ENCODE data around the gene ROCK2. TPM values are rescaled to one million over a fixed set of nuclear protein-coding genes. Genes with fewer than 3 reads are reported as not detected.
A peak's percentile ranks its signal among the peaks of the same experiment; 100 is the strongest.

The ROCK2 gene
- total and polyA plus RNA-seq, 4 experiments from 2014 or later, result 4.0 to 26.7 (median 21.6) TPM

- Histone ChIP-seq H3K4me1 (ENCODE audit: insufficient read depth, low read length) (peaks cover 8% of the 10 kb centered on the region), H3K36me3 (ENCODE audit: insufficient read depth, low read length) (no peaks in the 10 kb centered on the region), H3K9me3 (ENCODE audit: control insufficient read depth in 1 of 2, low read length in 2 of 2) (no peaks in the 10 kb centered on the region), H3K27ac (ENCODE audit: low read depth, low read length) (no peak overlapping the region), H3K4me3 (ENCODE audit: low read length in 2 of 2) (no peak overlapping the region), H3K27me3 (ENCODE audit: insufficient read depth, low read length) (no peaks in the 10 kb centered on the region)
- Mint-ChIP-seq H3K4me3 (no peak overlapping the region), H3K36me3 (peaks cover 0 to 3% of the 10 kb centered on the region in 2 donors), H3K9me3 (peaks cover 0 to 3% (median 0%) of the 10 kb centered on the region in 8 donors), H3K4me1 (peaks cover 10 to 16% (median 14%) of the 10 kb centered on the region in 4 donors), H3K27me3 (no peaks in the 10 kb centered on the region), H3K27ac (no peak overlapping the region)
- ChIA-PET CTCF (ENCODE audit: partially characterized antibody) (interaction anchor here (1.1 kb wide), 1 partner anchor 19 kb away, joined by 4 read pairs; no protein-coding TSS in a partner anchor), POLR2A (ENCODE audit: partially characterized antibody) (interaction anchor here (2.4 kb wide), 1 partner anchor 16 kb away, joined by 11 read pairs; the partner anchor contains the start of gene ROCK2)
- DNase-seq, result no peak
- intact Hi-C loops (cut with micrococcal nuclease), result no loop called here
Measured at GRCh38 chr2:11327871-11328270, 16.6 kb downstream of the ROCK2 start.

DNA sequence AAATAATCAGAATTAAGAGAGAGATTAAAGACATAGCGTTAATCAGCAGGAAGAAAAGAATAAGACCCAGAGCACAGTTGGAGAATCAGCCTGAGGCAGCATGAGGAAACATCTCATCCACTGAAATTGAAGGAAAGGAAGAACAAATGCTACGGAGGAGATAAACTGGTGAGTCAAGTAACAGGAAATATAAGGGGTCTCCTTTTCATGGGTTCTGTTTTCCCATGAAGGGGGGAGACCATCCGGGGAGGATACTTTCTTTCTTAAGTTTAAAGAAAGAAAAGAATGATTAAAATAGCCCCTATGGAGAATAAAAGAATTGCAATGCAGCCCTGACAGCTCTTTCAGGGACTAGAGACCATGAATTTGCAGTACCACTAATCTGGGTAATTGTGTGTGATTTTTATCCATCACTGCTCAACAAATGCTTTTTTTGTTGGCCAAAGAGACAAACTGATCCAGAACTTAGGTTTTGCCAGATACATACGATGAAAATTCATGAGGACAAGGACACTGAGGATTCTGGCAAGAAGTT, 17.7 kb downstream of the ROCK2 start:
- ChIA-PET POLR2A (ENCODE audit: partially characterized antibody) (interaction anchor here (2.4 kb wide), 1 partner anchor 18 kb away, joined by 11 read pairs; the partner anchor contains the start of gene ROCK2), CTCF (ENCODE audit: partially characterized antibody) (no interaction called here)
- Mint-ChIP-seq H3K27me3 (no peaks in the 10 kb centered on the region), H3K36me3 (no peaks in the 10 kb centered on the region), H3K27ac (no peak overlapping the region), H3K9me3 (peaks cover 0 to 2% (median 0%) of the 10 kb centered on the region in 8 donors), H3K4me1 (peaks cover 10 to 18% (median 15%) of the 10 kb centered on the region in 4 donors), H3K4me3 (no peak overlapping the region)
- Histone ChIP-seq H3K36me3 (ENCODE audit: insufficient read depth, low read length) (no peaks in the 10 kb centered on the region), H3K4me1 (ENCODE audit: insufficient read depth, low read length) (peaks cover 8% of the 10 kb centered on the region), H3K4me3 (ENCODE audit: low read length in 2 of 2) (no peak overlapping the region), H3K27ac (ENCODE audit: low read depth, low read length) (no peak overlapping the region), H3K27me3 (ENCODE audit: insufficient read depth, low read length) (no peaks in the 10 kb centered on the region), H3K9me3 (ENCODE audit: control insufficient read depth in 1 of 2, low read length in 2 of 2) (no peaks in the 10 kb centered on the region)
- intact Hi-C loops (cut with micrococcal nuclease), result no loop called here
- no peak for DNase-seq

DNA sequence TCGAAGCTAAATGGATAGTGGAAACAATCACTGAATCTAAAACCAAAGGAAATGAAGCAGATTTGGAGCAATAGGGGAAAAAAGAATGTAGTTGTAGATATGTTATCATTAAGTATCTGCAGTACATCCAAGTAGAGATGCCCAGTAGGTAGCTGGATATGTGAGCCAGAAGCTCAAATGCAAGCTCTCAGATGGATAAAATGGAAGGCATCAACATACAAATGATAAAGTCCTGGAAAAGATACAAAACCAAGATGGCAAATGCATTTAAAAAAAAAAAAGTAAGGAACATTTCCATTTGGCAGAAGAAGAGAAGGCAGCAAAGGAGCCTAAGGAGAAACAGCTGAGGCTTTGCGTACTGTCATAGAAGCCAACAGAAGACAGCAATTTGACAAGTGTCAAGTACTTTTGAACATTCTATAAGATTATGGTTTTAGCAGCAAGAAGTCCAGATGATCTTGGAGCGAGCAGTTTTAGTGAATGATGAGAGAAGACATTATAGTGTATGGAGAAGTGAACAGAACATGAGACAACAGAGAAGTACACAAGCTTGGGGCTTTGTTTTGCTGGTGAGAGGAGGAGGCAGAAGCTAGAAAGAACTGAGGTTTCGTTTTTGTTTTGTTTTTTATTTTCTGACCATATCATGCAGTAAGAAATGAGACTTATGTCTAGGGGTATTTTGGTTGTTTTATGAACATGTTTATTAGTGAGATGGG, 18.3 kb downstream of the ROCK2 start:
- Mint-ChIP-seq H3K27ac (no peak overlapping the region), H3K4me1 (peaks cover 6 to 19% (median 15%) of the 10 kb centered on the region in 4 donors), H3K9me3 (no peaks in the 10 kb centered on the region), H3K27me3 (no peaks in the 10 kb centered on the region), H3K36me3 (no peaks in the 10 kb centered on the region), H3K4me3 (no peak overlapping the region)
- ChIA-PET CTCF (ENCODE audit: partially characterized antibody) (no interaction called here), POLR2A (ENCODE audit: partially characterized antibody) (interaction anchor here (0.6 to 2.4 kb wide), 2 partner anchors 18 to 513 kb away, joined by 3 to 11 read pairs; partner anchors contain the start of gene ROCK2)
- Histone ChIP-seq H3K4me1 (ENCODE audit: insufficient read depth, low read length) (peaks cover 8% of the 10 kb centered on the region), H3K27me3 (ENCODE audit: insufficient read depth, low read length) (no peaks in the 10 kb centered on the region), H3K4me3 (ENCODE audit: low read length in 2 of 2) (no peak overlapping the region), H3K36me3 (ENCODE audit: insufficient read depth, low read length) (no peaks in the 10 kb centered on the region), H3K9me3 (ENCODE audit: control insufficient read depth in 1 of 2, low read length in 2 of 2) (no peaks in the 10 kb centered on the region), H3K27ac (ENCODE audit: low read depth, low read length) (no peak overlapping the region)
- no peak for DNase-seq
- intact Hi-C loops (cut with micrococcal nuclease), result no loop called here

DNA sequence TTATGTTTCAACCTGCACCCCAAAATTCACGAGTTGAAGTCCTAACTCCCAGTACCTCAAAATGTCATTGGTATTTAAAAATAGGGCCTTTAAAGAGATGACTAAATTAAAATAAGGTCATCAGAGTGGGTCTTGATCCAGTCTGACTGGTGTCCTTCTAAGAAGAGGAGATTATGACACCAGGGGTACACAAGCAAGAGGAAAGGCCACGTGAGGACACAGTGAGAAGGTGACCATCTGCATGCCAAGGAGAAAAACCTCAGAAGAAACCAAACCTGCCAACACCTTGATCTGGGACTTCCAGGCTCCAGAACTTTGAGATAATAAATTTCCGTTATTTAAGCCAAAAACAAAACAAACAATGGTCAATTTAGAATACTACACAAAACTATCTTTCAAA, 22.6 kb downstream of the ROCK2 start:
- Mint-ChIP-seq H3K36me3 (peaks cover 0 to 4% of the 10 kb centered on the region in 2 donors), H3K9me3 (no peaks in the 10 kb centered on the region), H3K4me3 (no peak overlapping the region), H3K27me3 (no peaks in the 10 kb centered on the region), H3K4me1 (peaks cover 5 to 17% (median 15%) of the 10 kb centered on the region in 4 donors), H3K27ac (no peak overlapping the region)
- no peaks in the 10 kb centered on the region for H3K27me3 ChIP-seq (ENCODE audit: insufficient read depth, low read length)
- intact Hi-C loops (cut with micrococcal nuclease), result no loop called here
- peaks cover 8% of the 10 kb centered on the region for H3K4me1 ChIP-seq (ENCODE audit: insufficient read depth, low read length)
- no peak overlapping the region for H3K4me3 ChIP-seq (ENCODE audit: low read length in 2 of 2)
- H3K27ac ChIP-seq (ENCODE audit: low read depth, low read length), result no peak overlapping the region
- no peaks in the 10 kb centered on the region for H3K36me3 ChIP-seq (ENCODE audit: insufficient read depth, low read length)
- H3K9me3 ChIP-seq (ENCODE audit: control insufficient read depth in 1 of 2, low read length in 2 of 2), result no peaks in the 10 kb centered on the region
- no peak for DNase-seq
- CTCF ChIA-PET (ENCODE audit: partially characterized antibody), result no interaction called here
- POLR2A ChIA-PET (ENCODE audit: partially characterized antibody), result no interaction called here

GRCh38 chr2:11320698-11321492, 23.5 kb downstream of the ROCK2 start:
- Histone ChIP-seq H3K27me3 (ENCODE audit: insufficient read depth, low read length) (no peaks in the 10 kb centered on the region), H3K4me3 (ENCODE audit: low read length in 2 of 2) (no peak overlapping the region), H3K4me1 (ENCODE audit: insufficient read depth, low read length) (peaks cover 1% of the 10 kb centered on the region), H3K36me3 (ENCODE audit: insufficient read depth, low read length) (no peaks in the 10 kb centered on the region), H3K9me3 (ENCODE audit: control insufficient read depth in 1 of 2, low read length in 2 of 2) (no peaks in the 10 kb centered on the region), H3K27ac (ENCODE audit: low read depth, low read length) (no peak overlapping the region)
- Mint-ChIP-seq H3K27me3 (no peaks in the 10 kb centered on the region), H3K4me1 (peaks cover 8 to 18% (median 16%) of the 10 kb centered on the region in 4 donors), H3K27ac (peak overlapping the region in 2 of 7 donors; percentile 35 to 83), H3K36me3 (peaks cover 0 to 4% of the 10 kb centered on the region in 2 donors), H3K9me3 (no peaks in the 10 kb centered on the region), H3K4me3 (no peak overlapping the region)
- ChIA-PET CTCF (ENCODE audit: partially characterized antibody) (no interaction called here), POLR2A (ENCODE audit: partially characterized antibody) (no interaction called here)
- no peak for DNase-seq
- intact Hi-C loops (cut with micrococcal nuclease), result no loop called here

DNA sequence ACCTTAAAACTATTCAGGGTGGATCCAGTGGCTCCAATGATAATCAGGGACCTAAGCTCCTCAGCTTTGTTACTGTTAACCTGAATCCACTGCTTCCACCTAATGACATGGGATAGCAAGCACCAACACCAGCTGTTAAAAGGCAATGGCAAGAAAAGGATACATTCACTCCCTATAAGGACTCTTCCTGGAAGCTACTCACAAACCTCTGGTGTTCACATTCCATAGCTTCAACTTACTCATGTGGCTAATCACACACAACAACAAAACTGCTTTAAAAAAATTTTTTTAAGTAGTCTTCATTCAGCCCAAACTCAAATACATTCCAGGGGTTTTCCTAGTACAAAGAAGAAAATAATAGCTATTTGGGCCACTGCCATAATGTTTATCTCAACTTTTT, 24.5 kb downstream of the ROCK2 start:
- no peak overlapping the region for H3K27ac ChIP-seq (ENCODE audit: low read depth, low read length)
- CTCF ChIA-PET (ENCODE audit: partially characterized antibody), result no interaction called here
- Mint-ChIP-seq H3K9me3 (no peaks in the 10 kb centered on the region), H3K4me3 (no peak overlapping the region), H3K27me3 (no peaks in the 10 kb centered on the region), H3K36me3 (peaks cover 0 to 4% of the 10 kb centered on the region in 2 donors), H3K4me1 (peaks cover 8 to 18% (median 16%) of the 10 kb centered on the region in 4 donors), H3K27ac (no peak overlapping the region)
- H3K4me3 ChIP-seq (ENCODE audit: low read length in 2 of 2), result no peak overlapping the region
- POLR2A ChIA-PET (ENCODE audit: partially characterized antibody), result interaction anchor here (1.1 kb wide), 1 partner anchor 10 kb away, joined by 3 read pairs; no protein-coding TSS in a partner anchor
- H3K27me3 ChIP-seq (ENCODE audit: insufficient read depth, low read length), result no peaks in the 10 kb centered on the region
- intact Hi-C loops (cut with micrococcal nuclease), result no loop called here
- no peaks in the 10 kb centered on the region for H3K36me3 ChIP-seq (ENCODE audit: insufficient read depth, low read length)
- H3K4me1 ChIP-seq (ENCODE audit: insufficient read depth, low read length), result no peaks in the 10 kb centered on the region
- no peak for DNase-seq
- H3K9me3 ChIP-seq (ENCODE audit: control insufficient read depth in 1 of 2, low read length in 2 of 2), result no peaks in the 10 kb centered on the region

GRCh38 chr2:11315074-11315705, 29.2 kb downstream of the ROCK2 start:
- H3K36me3 ChIP-seq (ENCODE audit: insufficient read depth, low read length), result no peaks in the 10 kb centered on the region
- peaks cover 0 to 2% (median 0%) of the 10 kb centered on the region in 8 donors for H3K9me3 Mint-ChIP-seq
- H3K27ac ChIP-seq (ENCODE audit: low read depth, low read length), result no peak overlapping the region
- no peaks in the 10 kb centered on the region for H3K27me3 ChIP-seq (ENCODE audit: insufficient read depth, low read length)
- intact Hi-C loops (cut with micrococcal nuclease), result no loop called here
- peaks cover 10 to 37% (median 15%) of the 10 kb centered on the region in 4 donors for H3K4me1 Mint-ChIP-seq
- peaks cover 0 to 4% of the 10 kb centered on the region in 2 donors for H3K36me3 Mint-ChIP-seq
- no peak overlapping the region for H3K4me3 ChIP-seq (ENCODE audit: low read length in 2 of 2)
- H3K4me1 ChIP-seq (ENCODE audit: insufficient read depth, low read length), result peaks cover 4% of the 10 kb centered on the region
- no peak overlapping the region for H3K4me3 Mint-ChIP-seq
- CTCF ChIA-PET (ENCODE audit: partially characterized antibody), result no interaction called here
- no peak overlapping the region for H3K27ac Mint-ChIP-seq
- no peak for DNase-seq
- POLR2A ChIA-PET (ENCODE audit: partially characterized antibody), result no interaction called here
- no peaks in the 10 kb centered on the region for H3K9me3 ChIP-seq (ENCODE audit: control insufficient read depth in 1 of 2, low read length in 2 of 2)
- H3K27me3 Mint-ChIP-seq, result no peaks in the 10 kb centered on the region

Data from CD4-positive, alpha-beta memory T cell (primary cell).